ENCODE measurements around the gene SMURF1. TPM values are rescaled to one million over a fixed set of nuclear protein-coding genes. Genes with fewer than 3 reads are reported as not detected.
"Not testable (repeated sequence)": the region's sequence is repeated elsewhere in the genome, so short reads cannot be mapped to it uniquely, and the experiment has no call there.

SMURF1 gene
- total and polyA plus RNA-seq, 2 of the 8 experiments (the other 6 are each of a cell fraction or from before 2014, with no cell fraction given) = 9.6 to 24.5 TPM

DNA sequence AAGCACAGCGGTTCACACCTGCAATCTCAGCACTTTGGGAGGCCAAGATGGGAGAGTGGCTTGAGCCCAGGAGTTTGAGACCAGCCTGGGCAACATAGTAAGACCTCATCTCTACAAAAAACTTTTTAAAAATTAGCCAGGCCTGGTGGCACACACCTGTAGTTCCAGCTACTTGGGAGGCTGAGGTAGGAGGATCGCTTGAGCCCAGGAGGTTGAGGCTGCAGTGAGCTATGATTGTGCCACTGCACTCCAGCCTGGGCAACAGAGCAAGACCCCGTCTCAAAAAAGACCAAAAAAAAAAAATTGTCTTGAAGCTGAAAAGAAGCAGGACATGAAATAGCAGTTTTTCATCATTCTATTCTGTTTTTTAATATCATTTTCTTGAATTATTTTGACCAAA, 99.0 kb downstream of the SMURF1 start:
- H3K4me1 ChIP-seq (replicated peaks in 1 of 4; ENCODE audit: control insufficient read depth in 3 of 4, insufficient read depth in 4 of 4, low read length in 3 of 4); H3K79me2 ChIP-seq (ENCODE audit: control insufficient read depth in 1 of 2, insufficient read depth in 2 of 2, low read length in 2 of 2); POLR2A ChIA-PET (ENCODE audit: partially characterized antibody); H3K27ac ChIP-seq (ENCODE audit: low read depth, low read length); H3K4me3 ChIP-seq (ENCODE audit: extremely low read depth in 1 of 4, insufficient read depth in 2 of 4, low read depth in 3 of 4, low read length in 4 of 4); H3K4me2 ChIP-seq (ENCODE audit: insufficient read depth in 1 of 2, low read depth in 2 of 2, low read length in 2 of 2); H3K23me2 ChIP-seq (ENCODE audit: low read depth, low read length); H2BK15ac ChIP-seq (ENCODE audit: low read length); H2BK120ac ChIP-seq (replicated peaks; ENCODE audit: low read depth, low read length); H3K56ac ChIP-seq (replicated peaks; ENCODE audit: insufficient read length, low read depth, low read length); H4K20me1 ChIP-seq (replicated peaks in 1 of 2; ENCODE audit: control insufficient read depth in 1 of 2, insufficient read depth in 2 of 2, low read length in 2 of 2); H4K5ac ChIP-seq (ENCODE audit: insufficient read length, low read depth, low read length); H2BK5ac ChIP-seq (ENCODE audit: low read depth, low read length); H3K23ac ChIP-seq (ENCODE audit: insufficient read length); H2BK12ac ChIP-seq (ENCODE audit: low read depth, low read length); FAIRE-seq; H3K9ac ChIP-seq (replicated peaks in 1 of 4; ENCODE audit: extremely low read depth in 1 of 4, low read depth in 3 of 4, low read length in 3 of 4); H2BK20ac ChIP-seq (ENCODE audit: low read length); H3K79me1 ChIP-seq (ENCODE audit: low read depth, low read length); H3K18ac ChIP-seq (ENCODE audit: extremely low read depth, low read length); H4K8ac ChIP-seq (ENCODE audit: extremely low read depth, insufficient read depth, low read length); H3K4ac ChIP-seq (replicated peaks; ENCODE audit: insufficient read length, low read depth, low read length); H2AFZ ChIP-seq (ENCODE audit: low read length); H3K9me3 ChIP-seq (ENCODE audit: insufficient read depth in 2 of 2, low read depth in 1 of 2, low read length in 1 of 2); H2AK5ac ChIP-seq (ENCODE audit: low read depth, low read length); H3K14ac ChIP-seq (ENCODE audit: insufficient read length); H3K27me3 ChIP-seq (replicated peaks in 1 of 4; ENCODE audit: control insufficient read depth in 3 of 4, extremely low read depth in 1 of 4, insufficient read depth in 3 of 4, low read length in 3 of 4); H4K91ac ChIP-seq (replicated peaks; ENCODE audit: insufficient read length, low read length): not testable (repeated sequence)
- peak in 1 of 2 experiments; percentile 11 for DNase-seq (ENCODE audit: low read depth in 1 of 2, low spot score in 2 of 2)
- peaks cover 11 to 52% (median 30%) of the 10 kb centered on the region in 4 experiments; a peak in 7 of 8 replicates for H3K36me3 ChIP-seq (ENCODE audit: control insufficient read depth in 2 of 4, insufficient read depth in 4 of 4, low read length in 3 of 4)
- CTCF ChIA-PET (ENCODE audit: partially characterized antibody) = interaction anchor here (0.6 to 1.2 kb wide), 5 partner anchors 10 to 255 kb away, joined by 3 read pairs; no protein-coding TSS in a partner anchor
- 76% methylated on average over 3 of the region's 3 CpGs; no CpG with 5 or more reads in 1 of the 2 experiments for WGBS, 2 experiments (ENCODE audit: extremely low coverage in 1 of 2, insufficient coverage in 1 of 2, insufficient read length in 1 of 2, insufficient replicate concordance in 2 of 2, low coverage in 1 of 2, low lambda C conversion rate in 2 of 2, missing lambda C conversion rate in 1 of 2)

Data from H1 (cell line).